ENCODE measurements around the gene RCAN2.
"Not testable (repeated sequence)": the region's sequence is repeated elsewhere in the genome, so short reads cannot be mapped to it uniquely, and the experiment has no call there.

RCAN2 gene

DNA sequence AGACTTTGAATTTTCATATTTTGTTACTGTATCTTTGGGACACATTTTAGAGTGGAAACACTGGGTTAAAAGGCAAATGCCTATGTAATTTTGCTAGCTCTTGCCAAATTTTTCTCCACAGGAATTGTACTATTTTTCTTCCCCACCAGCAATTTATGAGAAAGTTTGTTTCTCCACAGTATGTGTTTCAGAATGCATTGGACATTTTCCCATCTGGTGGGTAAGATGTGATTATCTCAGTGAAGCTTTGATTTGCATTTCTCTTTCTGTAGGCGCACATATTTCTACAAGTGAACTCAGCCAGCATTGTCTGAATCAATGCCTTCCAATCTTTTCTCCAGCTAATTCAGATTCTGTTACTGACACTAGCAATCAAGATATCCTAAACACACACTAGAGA lies 157.8 kb downstream of the RCAN2 start:
- no peak for DNase-seq (ENCODE audit: low spot score)

DNA sequence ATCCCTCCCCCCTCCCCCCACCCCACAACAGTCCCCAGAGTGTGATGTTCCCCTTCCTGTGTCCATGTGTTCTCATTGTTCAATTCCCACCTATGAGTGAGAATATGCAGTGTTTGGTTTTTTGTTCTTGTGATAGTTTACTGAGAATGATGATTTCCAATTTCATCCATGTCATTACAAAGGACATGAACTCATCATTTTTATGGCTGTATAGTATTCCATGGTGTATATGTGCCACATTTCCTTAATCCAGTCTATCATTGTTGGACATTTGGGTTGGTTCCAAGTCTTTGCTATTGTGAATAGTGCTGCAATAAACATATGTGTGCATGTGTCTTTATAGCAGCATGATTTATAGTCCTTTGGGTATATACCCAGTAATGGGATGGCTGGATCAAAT lies 158.8 kb downstream of the RCAN2 start:
- not testable (repeated sequence) for DNase-seq (ENCODE audit: low spot score)

DNA sequence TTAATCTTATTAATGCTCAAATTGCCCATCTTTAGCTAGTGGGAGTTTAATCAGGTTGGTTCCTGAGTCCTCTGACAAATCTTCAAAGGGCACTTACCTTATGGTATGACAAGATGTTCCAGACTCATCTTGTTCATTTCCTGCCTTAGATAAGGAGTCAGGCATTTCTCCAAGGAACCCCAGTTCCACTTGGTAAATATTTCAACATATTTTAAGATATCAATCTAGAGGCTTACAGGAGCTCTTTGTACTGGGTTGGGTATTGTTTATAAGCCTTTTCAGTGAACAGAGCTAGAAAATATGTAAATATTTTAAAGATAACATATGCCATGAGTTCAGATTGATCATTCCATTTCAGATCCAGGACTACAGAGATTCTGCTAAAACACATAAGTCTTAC lies 159.8 kb downstream of the RCAN2 start:
- DNase-seq (ENCODE audit: low spot score) = no peak

DNA sequence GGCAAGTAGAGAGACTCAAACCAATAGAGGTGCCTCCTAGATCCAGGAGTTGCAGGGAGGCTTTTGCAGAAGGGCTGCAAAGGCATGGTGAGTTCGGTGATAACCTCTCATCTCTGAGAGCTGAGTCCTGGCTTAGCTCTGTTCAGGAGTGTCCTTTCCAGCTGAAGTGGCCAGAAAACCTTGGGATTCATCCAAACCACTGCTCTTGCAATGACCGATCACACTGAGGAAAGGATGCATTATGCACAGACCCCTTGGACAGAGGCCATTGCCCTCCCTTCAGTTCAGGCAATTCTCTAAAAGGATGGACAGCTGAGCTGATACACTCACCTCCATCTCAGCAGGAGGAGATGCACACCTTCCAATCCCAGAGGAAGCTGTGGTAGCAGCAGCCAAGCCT lies 161.7 kb downstream of the RCAN2 start:
- DNase-seq (ENCODE audit: low spot score) = no peak

DNA sequence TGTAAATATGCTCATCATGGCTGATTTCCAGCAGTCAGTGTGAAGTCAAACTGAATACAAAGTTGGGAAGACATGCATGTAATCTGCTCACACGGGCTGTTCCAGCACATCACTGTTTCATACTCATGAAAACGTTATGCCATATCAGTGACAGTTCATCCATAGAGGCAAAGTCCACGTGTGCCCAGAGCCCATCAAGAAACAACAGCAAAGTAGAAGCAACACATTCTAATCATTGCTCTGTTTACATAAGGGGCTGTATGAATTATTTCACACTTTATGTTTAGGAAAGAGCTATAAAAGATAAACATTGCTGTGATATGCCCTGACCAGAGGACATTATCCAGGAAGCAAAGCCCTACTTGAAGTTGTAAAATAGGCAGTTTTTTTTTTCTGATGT lies 163.5 kb downstream of the RCAN2 start:
- DNase-seq (ENCODE audit: low spot score) = no peak

DNA sequence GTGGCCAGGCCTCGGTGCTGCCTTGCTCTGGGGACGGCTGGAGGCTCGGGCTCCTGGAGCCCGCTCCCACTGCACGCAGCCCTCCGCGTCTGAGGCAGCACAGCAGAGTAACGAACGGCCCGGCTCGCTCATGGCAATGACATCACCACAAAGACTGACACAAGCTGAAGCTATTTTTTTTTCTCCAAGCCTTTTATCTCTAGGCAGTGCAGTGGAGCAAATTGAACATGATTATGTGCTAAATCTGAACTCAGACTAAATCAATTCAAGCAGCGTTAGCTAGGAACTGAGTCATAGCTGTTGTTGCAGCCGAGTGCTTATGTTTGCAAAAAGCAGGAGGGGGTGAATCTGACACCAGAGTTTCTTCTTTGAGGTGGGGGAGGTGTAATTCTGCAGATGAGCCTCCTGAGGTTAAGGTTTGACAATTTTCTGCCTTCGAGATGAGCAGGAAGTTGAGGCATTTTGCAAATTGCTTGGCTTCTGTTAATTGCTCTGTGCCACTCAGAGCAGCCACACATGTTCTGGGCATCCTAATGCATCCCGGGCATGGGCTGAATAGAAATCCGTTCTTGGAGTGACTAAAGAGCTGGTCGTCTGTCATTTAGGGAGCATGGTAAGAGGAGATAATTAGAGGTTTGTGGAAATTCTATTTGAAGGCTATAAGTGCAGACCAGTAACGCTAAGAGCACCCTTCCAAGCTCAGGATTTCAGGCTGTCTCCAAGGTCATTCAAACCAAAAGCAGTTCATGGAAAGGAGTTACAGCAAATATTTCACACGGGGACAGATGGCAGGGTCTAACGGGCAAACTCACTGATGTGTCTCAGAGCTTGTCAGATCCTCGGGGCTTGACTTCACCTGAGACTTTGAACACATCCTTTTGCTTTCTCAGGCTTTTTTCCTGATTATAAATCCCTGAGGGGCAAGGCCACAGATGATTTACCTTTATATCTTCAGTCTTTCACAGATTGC lies 165.4 kb downstream of the RCAN2 start:
- peak; percentile 28 for DNase-seq (ENCODE audit: low spot score)

DNA sequence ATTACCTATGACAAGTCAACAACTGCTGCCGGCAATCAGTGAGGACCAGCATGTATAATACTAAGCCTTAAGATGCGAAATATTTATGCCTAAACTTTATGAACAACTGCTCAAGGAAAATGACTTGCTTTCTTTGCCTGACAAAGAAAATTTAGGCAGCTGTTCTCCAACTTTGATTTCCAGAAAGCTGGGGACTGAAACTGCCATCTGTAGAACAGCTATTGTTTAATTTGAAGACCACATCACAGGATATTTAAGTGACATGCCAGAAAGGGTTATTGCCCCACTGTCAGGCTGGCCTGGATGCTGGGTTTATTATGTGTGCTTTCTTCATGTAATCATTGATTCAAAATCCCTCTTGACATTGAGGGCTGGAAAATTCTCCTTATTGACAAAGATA lies 166.5 kb downstream of the RCAN2 start:
- DNase-seq (ENCODE audit: low spot score) = no peak

DNA sequence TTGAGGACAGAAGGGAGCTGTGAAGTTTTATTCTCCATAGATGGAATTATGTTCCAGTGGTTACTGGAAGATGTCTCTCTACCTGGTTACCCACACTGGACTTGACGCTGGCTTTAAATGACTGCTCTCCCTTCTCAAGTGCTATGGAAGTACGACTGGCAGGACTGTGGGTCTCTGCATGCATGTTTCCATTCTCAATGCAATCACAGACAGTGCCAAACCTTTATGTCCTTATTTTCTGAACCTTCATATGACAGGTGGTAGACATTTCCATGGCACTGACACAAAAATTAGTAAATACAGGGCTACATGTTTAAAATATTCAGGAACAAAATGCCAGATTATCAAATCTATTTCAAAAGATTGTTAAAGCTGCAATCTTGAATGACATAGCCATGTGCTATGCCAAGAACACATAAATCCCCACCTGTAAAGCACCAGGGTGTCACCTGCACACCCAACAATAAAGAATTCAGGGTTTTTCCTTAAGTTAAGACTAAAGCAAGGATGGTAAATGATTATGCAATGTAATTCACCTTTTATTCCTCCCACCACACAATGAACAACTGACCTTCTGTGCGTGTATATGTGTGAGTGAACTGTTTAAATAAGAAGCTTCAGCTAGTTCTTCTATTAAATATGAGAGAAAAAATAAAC lies 167.2 kb downstream of the RCAN2 start:
- no peak for DNase-seq (ENCODE audit: low spot score)

DNA sequence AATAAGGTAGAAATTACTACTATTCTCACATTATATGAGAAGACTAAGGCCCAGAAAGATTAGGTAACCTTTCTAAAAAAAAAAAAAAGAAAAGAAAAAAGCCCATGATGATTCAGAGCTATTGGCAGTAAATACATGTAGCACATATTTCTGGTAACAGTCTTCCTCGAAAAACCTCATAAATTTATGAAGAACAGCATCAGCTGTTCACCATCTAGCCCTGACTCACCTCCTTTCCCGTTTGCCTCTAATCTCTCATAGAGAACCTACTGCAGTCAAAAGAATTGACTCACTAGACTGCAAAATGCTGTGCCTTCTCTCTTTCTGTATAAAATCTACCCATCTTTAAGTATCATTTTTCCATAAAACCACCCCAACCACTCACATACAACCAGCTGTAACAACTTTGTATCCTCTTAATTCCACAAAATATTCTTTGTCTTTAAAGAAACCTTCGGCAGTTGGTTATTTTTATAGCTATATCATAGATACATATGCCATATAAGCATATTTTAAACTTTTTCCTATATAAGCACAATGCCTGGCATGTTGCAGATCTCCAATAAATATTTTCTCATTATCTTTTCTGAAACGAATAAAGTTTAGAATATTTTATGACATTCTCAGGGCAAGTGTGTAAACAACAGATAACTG lies 167.8 kb downstream of the RCAN2 start:
- DNase-seq (ENCODE audit: low spot score) = peak; percentile 12

DNA sequence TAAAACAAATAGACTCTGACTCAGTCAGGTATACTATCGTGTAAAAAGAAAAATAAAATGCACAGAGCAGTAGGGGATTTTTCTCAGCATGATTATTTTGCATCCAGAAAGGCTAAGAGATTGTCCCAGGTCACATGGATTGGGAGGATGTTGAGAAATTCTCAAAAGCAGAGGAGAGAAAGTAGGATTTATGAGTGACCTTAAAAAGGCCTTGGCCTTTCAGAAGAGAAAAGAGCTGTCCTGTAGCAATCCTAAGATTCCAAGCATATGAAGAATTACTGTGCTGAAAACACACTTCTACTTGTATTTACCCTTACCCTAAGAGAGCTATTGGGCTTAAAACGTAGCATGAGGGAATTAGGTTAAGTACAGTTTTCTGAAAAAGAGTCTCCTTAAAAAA lies 170.7 kb downstream of the RCAN2 start:
- DNase-seq (ENCODE audit: low spot score) = no peak

DNA sequence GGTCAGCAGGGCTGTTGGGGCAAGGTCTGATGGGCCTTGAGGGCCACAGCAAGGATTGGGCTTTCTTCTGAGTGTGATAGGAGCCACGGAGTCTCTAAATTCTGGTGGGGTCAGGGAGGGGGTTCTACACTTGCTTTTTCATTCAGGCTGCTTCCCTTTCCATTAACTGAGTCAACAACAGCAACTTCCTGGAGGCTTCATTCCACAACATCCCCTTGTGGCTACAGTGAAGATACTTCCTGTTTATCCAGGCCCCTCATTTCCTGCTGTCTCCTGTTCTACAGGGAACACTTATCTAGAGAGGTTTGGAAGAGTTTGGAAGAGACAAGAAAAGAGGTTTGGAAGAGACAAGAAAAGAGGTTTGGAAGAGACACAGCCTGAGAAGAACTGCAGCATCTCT lies 175.7 kb downstream of the RCAN2 start:
- DNase-seq (ENCODE audit: low spot score) = no peak

DNA sequence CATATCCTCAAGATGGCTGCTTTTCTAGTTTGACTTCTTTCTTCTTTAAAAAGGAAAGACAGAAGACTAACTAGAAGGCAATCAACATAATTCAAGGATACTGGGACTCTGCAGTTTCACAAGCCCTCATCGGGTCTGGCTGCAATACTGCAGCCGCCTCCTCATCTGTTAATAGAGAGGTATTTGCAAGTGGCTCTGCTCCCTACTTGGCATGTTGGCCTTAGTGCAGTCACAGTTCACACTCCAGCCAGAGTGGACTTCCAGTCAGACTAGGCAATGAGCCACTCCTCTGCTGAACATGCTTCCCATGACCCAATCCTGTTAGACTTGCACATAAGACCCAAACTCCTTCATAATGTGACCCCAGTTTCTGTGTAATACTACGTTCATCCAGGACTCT lies 178.6 kb downstream of the RCAN2 start:
- no peak for DNase-seq (ENCODE audit: low spot score)

DNA sequence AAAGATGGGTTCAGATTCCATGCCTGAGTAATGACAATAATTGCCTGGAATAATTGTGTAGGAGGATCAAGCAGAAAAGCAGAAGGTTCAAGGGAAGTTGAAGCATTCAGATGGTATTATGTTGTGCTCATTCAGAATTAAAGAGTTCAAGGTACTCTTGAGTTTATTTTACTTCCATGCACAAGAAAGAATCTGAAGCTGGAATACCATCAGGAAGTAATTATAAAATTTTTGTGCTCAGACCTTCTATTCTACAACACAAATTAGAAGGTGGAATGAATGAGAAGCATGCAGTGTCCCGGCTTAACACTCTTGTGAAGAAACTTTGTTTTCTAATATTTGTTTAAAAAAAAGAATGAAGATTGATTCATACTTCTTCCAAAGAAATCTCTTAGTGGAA lies 181.1 kb downstream of the RCAN2 start:
- DNase-seq (ENCODE audit: low spot score) = no peak

DNA sequence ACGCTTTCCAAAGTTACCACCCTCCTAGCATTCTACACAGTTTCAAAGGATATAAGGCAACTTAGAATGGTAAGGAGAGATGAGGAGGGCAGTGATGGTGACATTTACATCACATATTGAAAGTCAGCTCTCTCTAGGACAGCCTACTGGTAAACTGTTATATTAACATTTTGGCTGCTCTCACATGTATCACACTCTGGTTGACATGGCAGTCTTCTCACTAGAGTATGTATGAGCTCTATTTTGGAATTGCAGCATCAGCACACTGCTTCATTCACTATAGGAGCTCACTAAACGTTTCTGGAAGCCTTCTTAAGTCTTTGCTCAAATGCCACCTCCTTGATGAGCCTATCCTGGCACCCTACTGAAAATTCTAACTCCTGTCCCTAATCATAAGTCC lies 184.8 kb downstream of the RCAN2 start:
- DNase-seq (ENCODE audit: low spot score) = no peak

DNA sequence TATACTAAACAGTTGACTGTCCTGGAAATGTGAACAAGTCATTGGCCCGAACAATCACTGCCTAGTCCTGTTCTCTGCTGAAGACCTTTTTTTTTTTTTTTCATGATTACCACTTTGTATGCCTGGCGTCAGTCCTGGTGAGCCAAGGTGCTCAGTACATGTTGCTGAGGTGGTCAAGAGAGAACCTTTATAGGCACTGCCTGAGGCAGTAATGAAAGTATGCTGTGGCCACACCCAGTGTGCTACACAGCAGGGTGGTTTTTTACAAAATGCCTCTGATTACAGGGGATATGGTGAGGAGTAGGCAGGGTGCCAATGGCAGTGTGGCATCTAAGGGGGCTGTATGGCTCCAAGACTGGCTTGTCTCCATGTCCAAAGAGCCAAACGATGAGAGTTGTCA lies 185.4 kb downstream of the RCAN2 start:
- no peak for DNase-seq (ENCODE audit: low spot score)

DNA sequence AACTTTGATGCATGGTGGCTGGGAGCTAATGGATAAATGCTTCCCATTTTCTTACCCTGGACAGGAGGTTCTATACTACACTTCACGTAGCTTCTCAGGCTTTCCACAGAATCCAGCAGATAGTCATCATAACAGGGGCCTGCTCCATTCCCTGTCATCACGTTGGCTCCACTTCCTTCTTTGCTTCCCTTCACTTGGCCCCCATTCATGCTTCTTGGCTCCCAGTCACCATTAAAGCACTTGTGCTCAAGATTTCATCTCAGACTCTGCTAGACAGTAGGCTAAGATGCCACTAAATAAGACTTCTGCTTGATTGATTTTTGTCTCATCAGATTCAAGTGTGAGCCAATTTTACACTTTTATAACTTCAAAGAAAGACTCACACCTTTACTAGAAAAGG lies 186.0 kb downstream of the RCAN2 start:
- no peak for DNase-seq (ENCODE audit: low spot score)

DNA sequence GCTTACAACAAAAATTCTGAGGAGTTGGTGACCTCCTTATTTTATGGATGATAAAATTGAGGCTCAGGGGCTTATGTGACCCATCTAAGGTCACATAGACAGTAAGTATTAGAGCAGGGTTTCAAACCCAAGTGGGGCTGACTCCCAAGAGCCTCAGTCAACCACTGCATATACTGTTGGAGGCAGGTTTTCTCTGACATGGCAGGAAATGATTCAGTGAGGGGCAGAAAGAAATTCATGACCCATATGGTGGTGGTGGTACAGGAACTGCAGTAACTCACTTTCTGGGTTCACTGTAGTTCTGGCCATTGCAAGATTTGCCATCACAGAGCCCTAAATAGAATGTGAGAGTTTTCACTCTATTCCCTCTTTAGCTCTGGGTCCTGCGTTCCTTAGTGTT lies 188.4 kb downstream of the RCAN2 start:
- no peak for DNase-seq (ENCODE audit: low spot score)

DNA sequence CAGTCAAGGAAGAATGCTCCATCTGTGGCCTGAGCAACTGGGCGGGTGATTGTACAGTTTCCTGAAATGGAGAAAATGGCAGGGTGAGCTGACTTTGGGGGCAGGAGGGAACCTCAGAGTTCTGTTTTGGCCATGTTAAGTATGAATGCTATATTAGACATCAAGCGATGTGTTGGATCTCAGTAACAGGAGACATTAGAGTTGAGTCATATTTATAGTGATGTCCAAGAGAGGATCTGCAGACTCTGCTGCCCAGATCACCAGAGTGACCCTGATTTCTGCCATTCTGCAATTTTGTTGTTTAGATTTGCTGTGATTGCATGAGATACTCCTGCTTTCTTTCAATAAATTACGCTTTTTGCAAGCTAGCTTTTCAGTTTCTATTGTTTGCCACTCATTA lies 189.1 kb downstream of the RCAN2 start:
- no peak for DNase-seq (ENCODE audit: low spot score)

DNA sequence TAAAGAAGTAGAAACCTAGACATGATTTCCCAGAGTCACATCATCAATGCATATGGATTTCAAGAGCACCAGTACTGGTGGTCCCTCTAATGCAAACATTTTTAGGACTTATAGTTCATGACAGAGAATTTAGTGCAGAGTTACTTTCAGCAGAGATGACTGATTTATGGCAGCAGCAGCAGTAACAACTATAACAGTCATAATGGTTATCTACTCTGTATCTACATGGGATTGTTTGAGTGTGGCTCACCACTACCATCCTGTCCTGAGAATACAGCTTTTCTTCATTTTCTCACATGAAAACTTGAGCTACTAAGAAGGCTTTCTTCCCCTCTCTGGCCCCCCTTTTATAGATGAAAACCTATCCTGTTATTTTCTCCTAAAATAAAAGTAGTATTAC lies 192.0 kb downstream of the RCAN2 start:
- DNase-seq (ENCODE audit: low spot score) = no peak

DNA sequence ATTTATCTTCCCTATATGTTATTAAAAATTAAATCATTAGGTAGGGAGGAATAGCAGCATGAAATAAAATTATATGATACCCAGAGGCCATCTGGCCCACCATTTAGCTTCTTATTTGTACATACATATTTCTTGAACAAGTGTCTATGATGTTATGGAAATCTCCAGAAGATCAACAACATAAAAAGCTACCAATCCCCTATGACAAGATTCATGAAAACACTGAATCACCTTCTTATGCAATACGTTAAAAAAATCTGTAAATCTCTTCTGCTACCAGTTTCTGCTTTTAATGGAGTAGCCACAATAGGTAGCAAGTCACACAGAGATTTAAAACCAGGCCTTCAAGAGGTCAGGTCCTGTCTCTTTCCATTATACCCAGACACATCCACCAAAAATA lies 194.7 kb downstream of the RCAN2 start:
- DNase-seq (ENCODE audit: low spot score) = no peak

DNA sequence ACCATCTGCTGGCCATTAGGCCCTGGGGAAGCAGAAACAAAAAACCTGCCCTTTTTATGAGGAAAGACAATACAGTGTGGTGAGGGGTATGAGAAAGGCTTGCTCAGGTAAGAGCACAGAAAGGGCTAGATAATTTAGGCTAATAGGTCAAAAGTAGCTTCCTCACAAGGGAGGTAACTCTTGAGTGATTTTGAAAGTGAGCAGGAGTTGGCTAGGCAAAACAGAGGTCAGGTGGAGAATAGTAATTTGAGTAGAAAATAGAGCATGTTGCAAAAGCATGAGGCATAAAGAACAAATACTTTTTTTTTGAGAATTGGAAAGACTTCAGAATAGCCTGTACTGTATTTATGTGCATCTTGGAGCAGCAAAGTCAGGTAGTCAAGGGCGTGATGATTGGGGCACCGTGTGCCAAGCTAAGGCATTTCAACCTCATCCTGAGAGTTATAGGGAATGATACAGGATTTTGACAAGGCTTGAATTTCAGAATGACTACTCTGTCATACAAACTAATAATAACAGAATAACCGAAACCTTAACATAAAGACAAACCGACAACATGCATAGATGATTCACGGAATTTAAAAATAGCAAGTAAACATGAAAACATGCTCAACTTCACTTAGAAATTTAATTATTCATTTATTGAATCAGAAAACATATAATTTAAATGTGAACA lies 197.5 kb downstream of the RCAN2 start:
- DNase-seq (ENCODE audit: low spot score) = no peak

DNA sequence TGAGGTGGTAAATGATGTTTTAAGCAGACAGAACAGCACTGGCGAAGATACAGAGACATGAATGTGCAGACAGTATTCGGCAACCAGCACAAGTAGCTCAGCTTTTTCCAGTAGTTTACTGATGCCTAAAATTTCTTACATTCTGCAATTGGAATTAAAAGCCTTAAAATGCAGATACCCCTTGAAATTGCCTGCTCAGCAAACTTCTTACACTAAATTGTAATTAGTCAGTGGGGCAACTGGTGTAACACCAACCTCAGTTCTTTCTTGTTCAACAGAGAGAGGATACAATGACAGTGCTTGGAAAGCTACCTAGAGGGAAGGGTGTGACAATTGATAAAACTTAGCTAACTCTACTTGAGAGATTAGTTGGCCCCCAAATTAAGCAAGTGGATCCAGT lies 199.4 kb downstream of the RCAN2 start:
- DNase-seq (ENCODE audit: low spot score) = no peak

DNA sequence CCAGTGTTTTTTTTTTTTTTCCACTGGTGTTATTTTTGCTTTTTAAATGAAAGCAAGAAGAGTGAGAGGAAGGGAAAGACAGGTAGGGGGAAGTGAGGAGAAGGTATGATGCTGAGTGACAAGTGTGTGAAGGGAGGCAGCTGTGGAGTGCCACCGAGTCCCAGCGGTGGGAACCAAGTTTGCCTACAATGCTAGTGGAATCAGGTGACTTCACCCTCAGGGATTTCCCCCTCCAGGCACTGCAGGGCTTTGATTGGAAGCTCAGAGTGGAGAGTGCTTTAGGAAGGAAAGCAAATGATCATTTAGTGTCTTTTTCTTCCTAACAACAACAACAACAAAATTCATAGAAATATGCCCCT lies 200.0 kb downstream of the RCAN2 start:
- no peak for DNase-seq (ENCODE audit: low spot score)
